ENCODE measurements around the gene TMEM209. TPM values are rescaled to one million over a fixed set of nuclear protein-coding genes. Genes with fewer than 3 reads are reported as not detected.

The TMEM209 gene
- total RNA-seq, 4 donors from 2014 or later, result 8.7 to 15.0 (median 12.6) TPM

- DNase-seq (ENCODE audit: low spot score in 2 of 2), result no peak
- TF ChIP-seq POLR2A (IDR thresholded peaks at IDR 0.05) (no peak), POLR2AphosphoS5 (IDR thresholded peaks at IDR 0.05) (no peak), EP300 (IDR thresholded peaks at IDR 0.05) (no peak), CTCF (IDR thresholded peaks at IDR 0.05) (no peak)
- WGBS, result 84% methylated on average over 5 of the region's 5 CpGs
- H3K4me1 ChIP-seq, result peaks cover 6% of the 10 kb centered on the region
- H3K4me3 ChIP-seq, result no peak overlapping the region
- peaks cover 10% of the 10 kb centered on the region for H3K36me3 ChIP-seq
- no peaks in the 10 kb centered on the region for H3K9me3 ChIP-seq
- H3K27ac ChIP-seq, result no peak overlapping the region
- no peaks in the 10 kb centered on the region for H3K27me3 ChIP-seq
These were observed 1.8 kb upstream of the TMEM209 start for GRCh38 chr7:130207033-130207432.

- Histone ChIP-seq H3K27ac (no peak overlapping the region), H3K27me3 (no peaks in the 10 kb centered on the region), H3K9me3 (no peaks in the 10 kb centered on the region), H3K4me1 (peaks cover 6% of the 10 kb centered on the region), H3K4me3 (no peak overlapping the region), H3K36me3 (peaks cover 29% of the 10 kb centered on the region)
- WGBS, result 82% methylated on average over 7 of the region's 7 CpGs
- DNase-seq (ENCODE audit: low spot score in 2 of 2), result no peak
- TF ChIP-seq EP300 (IDR thresholded peaks at IDR 0.05) (no peak), POLR2AphosphoS5 (IDR thresholded peaks at IDR 0.05) (no peak), POLR2A (IDR thresholded peaks at IDR 0.05) (no peak), CTCF (IDR thresholded peaks at IDR 0.05) (no peak)
These were observed 3.4 kb downstream of the TMEM209 start for GRCh38 chr7:130201796-130202195.

GRCh38 chr7:130197094-130197493 lies 8.1 kb downstream of the TMEM209 start:
- 74% methylated on average over 2 of the region's 2 CpGs for WGBS
- TF ChIP-seq CTCF (IDR thresholded peaks at IDR 0.05) (no peak), EP300 (IDR thresholded peaks at IDR 0.05) (no peak), POLR2AphosphoS5 (IDR thresholded peaks at IDR 0.05) (no peak), POLR2A (IDR thresholded peaks at IDR 0.05) (no peak)
- peaks cover 37% of the 10 kb centered on the region for H3K36me3 ChIP-seq
- no peak for DNase-seq (ENCODE audit: low spot score in 2 of 2)
- no peaks in the 10 kb centered on the region for H3K4me1 ChIP-seq
- H3K27me3 ChIP-seq, result no peaks in the 10 kb centered on the region
- no peaks in the 10 kb centered on the region for H3K9me3 ChIP-seq
- no peak overlapping the region for H3K27ac ChIP-seq
- H3K4me3 ChIP-seq, result no peak overlapping the region

GRCh38 chr7:130196476-130196875 lies 8.7 kb downstream of the TMEM209 start:
- Histone ChIP-seq H3K27me3 (no peaks in the 10 kb centered on the region), H3K4me1 (no peaks in the 10 kb centered on the region), H3K27ac (no peak overlapping the region), H3K9me3 (no peaks in the 10 kb centered on the region), H3K36me3 (peaks cover 35% of the 10 kb centered on the region), H3K4me3 (no peak overlapping the region)
- no peak for DNase-seq (ENCODE audit: low spot score in 2 of 2)
- TF ChIP-seq CTCF (IDR thresholded peaks at IDR 0.05) (no peak), POLR2A (IDR thresholded peaks at IDR 0.05) (no peak), EP300 (IDR thresholded peaks at IDR 0.05) (no peak), POLR2AphosphoS5 (IDR thresholded peaks at IDR 0.05) (no peak)
- 67% methylated on average over 2 of the region's 2 CpGs for WGBS

GRCh38 chr7:130195396-130195795 lies 9.8 kb downstream of the TMEM209 start:
- Histone ChIP-seq H3K4me3 (no peak overlapping the region), H3K36me3 (peaks cover 42% of the 10 kb centered on the region), H3K9me3 (no peaks in the 10 kb centered on the region), H3K4me1 (no peaks in the 10 kb centered on the region), H3K27ac (no peak overlapping the region), H3K27me3 (no peaks in the 10 kb centered on the region)
- TF ChIP-seq CTCF (IDR thresholded peaks at IDR 0.05) (no peak), POLR2AphosphoS5 (IDR thresholded peaks at IDR 0.05) (no peak), POLR2A (IDR thresholded peaks at IDR 0.05) (no peak), EP300 (IDR thresholded peaks at IDR 0.05) (no peak)
- 93% methylated on average over 2 of the region's 2 CpGs for WGBS
- no peak for DNase-seq (ENCODE audit: low spot score in 2 of 2)
